GM15510 (cell line): ENCODE measurements around the gene WDR70.

Experiments used
- POLR2A ChIP-seq: IDR thresholded peaks from 3 replicates; pipeline ENCODE4 v1.6.1; 2011; ENCODE audit warnings: borderline replicate concordance; ENCODE audit not compliant: insufficient read length; ENCODE audit errors: extremely low read depth

Gene WDR70

GRCh38 chr5:37379100-37379628, at the start of gene WDR70:
Gene WDR70, plus strand, starts transcription at chr5:37379318. Its CDS starts 50 bp downstream, at chr5:37379368.
- peak; percentile 65 for TF ChIP-seq POLR2A

GRCh38 chr5:37355161-37355560, 24.0 kb upstream of the WDR70 start:
- TF ChIP-seq POLR2A: no peak

- TF ChIP-seq POLR2A: no peak
Measured at GRCh38 chr5:37370550-37370863, 8.6 kb upstream of the WDR70 start.

- TF ChIP-seq POLR2A: peak; percentile 76
Measured at GRCh38 chr5:37370864-37371726, 8.0 kb upstream of the WDR70 start, which contains the start of gene NUP155. Gene NUP155, minus strand, starts transcription at chr5:37371106. Its CDS starts 129 bp downstream, at chr5:37370977.

GRCh38 chr5:37375091-37375490, 4.0 kb upstream of the WDR70 start:
- no peak for TF ChIP-seq POLR2A

GRCh38 chr5:37391591-37391990, 12.5 kb downstream of the WDR70 start:
- no peak for TF ChIP-seq POLR2A

GRCh38 chr5:37396352-37396751, 17.2 kb downstream of the WDR70 start:
- TF ChIP-seq POLR2A: no peak

- TF ChIP-seq POLR2A: no peak
Measured at GRCh38 chr5:37400501-37400900, 21.4 kb downstream of the WDR70 start.

- TF ChIP-seq POLR2A: no peak
Measured at GRCh38 chr5:37412515-37412914, 33.4 kb downstream of the WDR70 start.

- no peak for TF ChIP-seq POLR2A
Measured at GRCh38 chr5:37417347-37417746, 38.2 kb downstream of the WDR70 start.

GRCh38 chr5:37424441-37424840, 45.3 kb downstream of the WDR70 start:
- TF ChIP-seq POLR2A: no peak

- TF ChIP-seq POLR2A: no peak
Measured at GRCh38 chr5:37428044-37428443, 48.9 kb downstream of the WDR70 start.

GRCh38 chr5:37435261-37435660, 56.1 kb downstream of the WDR70 start:
- no peak for TF ChIP-seq POLR2A

- no peak for TF ChIP-seq POLR2A
Measured at GRCh38 chr5:37436146-37436934, 57.2 kb downstream of the WDR70 start.

GRCh38 chr5:37437711-37438110, 58.6 kb downstream of the WDR70 start:
- TF ChIP-seq POLR2A: no peak

GRCh38 chr5:37448941-37449340, 69.8 kb downstream of the WDR70 start:
- no peak for TF ChIP-seq POLR2A

- TF ChIP-seq POLR2A: no peak
Measured at GRCh38 chr5:37471666-37472197, 92.6 kb downstream of the WDR70 start.
